B cell (primary cell): ENCODE results near the gene ZNF469.

Experiments
- EZH2 ChIP-seq: IDR thresholded peaks from 2 replicates; pipeline ENCODE4 v1.6.1; 2012; ENCODE audit warnings: borderline replicate concordance, low read depth, mild to moderate bottlenecking, moderate library complexity, low read length; ENCODE audit not compliant: insufficient read depth, poor library complexity, severe bottlenecking
- TF ChIP-seq, protein P1 (sequence below): fragments of 200-600 bp; IDR thresholded peaks from one replicate; pipeline ENCODE4 v1.8.0; 2022; ENCODE audit warnings: antibody characterized with exemption, mild to moderate bottlenecking

DNA sequence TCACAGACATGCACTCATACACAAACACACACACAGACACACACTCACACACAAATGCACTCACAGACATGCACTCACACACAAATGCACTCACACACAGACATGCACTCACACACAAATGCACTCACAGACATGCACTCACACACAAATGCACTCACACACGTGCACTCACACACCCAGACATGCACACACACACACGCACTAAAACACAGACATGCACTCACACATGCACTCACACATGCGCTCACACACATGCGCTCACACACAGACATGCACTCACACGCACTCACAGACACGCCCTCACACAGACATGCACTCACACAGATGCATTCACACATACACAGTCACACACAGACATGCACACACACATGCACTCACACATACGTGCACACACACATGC lies 2.7 kb upstream of the ZNF469 start:
- TF ChIP-seq, protein P1, sequence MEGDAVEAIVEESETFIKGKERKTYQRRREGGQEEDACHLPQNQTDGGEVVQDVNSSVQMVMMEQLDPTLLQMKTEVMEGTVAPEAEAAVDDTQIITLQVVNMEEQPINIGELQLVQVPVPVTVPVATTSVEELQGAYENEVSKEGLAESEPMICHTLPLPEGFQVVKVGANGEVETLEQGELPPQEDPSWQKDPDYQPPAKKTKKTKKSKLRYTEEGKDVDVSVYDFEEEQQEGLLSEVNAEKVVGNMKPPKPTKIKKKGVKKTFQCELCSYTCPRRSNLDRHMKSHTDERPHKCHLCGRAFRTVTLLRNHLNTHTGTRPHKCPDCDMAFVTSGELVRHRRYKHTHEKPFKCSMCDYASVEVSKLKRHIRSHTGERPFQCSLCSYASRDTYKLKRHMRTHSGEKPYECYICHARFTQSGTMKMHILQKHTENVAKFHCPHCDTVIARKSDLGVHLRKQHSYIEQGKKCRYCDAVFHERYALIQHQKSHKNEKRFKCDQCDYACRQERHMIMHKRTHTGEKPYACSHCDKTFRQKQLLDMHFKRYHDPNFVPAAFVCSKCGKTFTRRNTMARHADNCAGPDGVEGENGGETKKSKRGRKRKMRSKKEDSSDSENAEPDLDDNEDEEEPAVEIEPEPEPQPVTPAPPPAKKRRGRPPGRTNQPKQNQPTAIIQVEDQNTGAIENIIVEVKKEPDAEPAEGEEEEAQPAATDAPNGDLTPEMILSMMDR = no peak
- no peak for TF ChIP-seq EZH2
